ENCODE data around the gene TTC21B.

The TTC21B gene

DNA sequence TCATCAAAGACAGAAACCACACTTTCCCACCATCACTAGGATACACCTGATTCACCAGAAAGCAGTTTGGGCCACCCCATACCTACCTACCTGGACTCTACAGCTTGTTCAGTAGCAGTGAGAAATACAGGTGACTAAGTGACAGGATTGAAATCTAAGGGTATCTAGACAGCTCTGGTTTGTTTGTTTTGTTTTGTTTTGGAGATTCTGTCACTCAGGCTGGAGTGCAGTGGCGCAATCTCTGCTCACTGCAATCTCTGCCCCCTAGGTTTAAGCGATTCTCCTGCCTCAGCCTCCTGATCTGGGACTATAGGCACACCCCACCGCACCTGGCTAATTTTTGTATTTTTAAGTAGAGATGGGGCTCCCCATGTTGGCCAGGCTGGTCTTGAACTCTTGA lies 3.1 kb downstream of the TTC21B start:
- Mint-ChIP-seq H3K27ac (no peak overlapping the region), H3K4me1 (peaks cover 4% of the 10 kb centered on the region), H3K4me3 (no peak overlapping the region), H3K27me3 (no peaks in the 10 kb centered on the region), H3K9me3 (no peaks in the 10 kb centered on the region)
- DNase-seq (no peak), ATAC-seq (no peak)

DNA sequence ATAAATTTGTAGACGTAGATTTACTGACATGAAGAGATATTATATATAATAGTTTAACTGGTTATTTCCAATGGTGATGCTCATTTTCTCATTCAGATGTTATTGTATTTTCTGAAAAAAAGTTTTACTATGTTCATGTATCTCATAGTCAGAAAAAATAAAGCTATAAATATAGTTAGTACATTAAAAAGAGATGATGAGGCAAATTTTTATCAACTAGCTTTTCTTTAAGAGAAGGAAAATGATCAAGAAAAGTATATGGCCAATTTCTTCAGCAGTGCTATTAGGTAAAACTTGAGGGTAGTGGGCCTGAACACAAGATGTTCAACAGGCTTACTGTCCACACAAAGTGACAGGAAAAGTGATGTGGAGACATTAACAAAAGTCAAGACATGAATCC lies 11.7 kb downstream of the TTC21B start:
- no peak overlapping the region for H3K4me3 Mint-ChIP-seq
- DNase-seq (no peak), ATAC-seq (no peak)
- H3K27me3 Mint-ChIP-seq = no peaks in the 10 kb centered on the region
- H3K4me1 Mint-ChIP-seq = no peaks in the 10 kb centered on the region
- no peaks in the 10 kb centered on the region for H3K9me3 Mint-ChIP-seq
- no peak overlapping the region for H3K27ac Mint-ChIP-seq

DNA sequence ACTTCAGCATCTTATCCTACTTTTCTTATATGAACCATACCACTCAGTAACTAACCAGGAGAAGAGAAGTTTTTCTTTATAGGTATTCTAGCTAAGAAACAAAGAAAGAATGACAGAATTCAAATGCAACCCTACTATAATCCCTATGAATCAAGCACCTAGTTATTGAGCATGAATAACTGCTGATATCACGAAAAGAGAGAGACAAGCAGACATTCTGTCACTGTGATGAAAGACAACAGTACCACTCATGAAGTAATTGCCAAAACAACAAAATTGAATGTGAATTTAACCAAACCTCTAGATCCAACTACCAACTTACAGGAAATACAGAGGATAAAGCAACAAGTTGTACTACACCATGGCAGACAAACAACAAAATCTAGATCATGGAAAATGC lies 15.3 kb downstream of the TTC21B start:
- no peak overlapping the region for H3K27ac Mint-ChIP-seq

DNA sequence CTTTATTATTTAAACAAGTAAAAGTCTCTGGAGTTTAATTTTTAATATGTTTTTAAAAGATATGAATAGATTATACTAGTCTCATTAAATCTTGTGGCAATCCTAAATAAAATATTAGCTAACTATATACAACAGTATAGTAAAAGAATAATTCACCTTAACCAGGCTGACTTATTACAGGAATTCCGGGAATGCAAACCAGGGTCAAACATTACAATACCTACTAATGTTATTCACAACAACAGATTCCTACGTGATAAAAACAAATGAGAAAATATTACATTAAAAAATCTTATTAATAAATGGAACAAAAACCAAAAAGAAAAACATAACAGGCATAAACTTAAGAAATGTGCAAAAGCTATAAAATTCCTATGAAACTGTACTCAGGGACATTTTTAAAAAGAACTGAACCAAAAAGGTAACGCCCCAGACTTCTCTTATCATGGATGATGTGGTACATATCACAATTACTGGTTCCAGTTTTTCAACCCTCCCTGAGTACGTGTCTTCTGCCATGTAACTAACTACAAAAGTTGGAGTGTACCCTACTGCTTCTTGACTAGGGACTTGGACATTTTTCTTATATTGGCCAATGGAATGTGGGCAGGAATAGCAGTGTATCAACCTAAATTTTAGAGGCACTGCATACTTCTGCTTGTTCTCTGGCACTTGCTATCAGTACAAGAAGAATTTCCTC lies 20.2 kb downstream of the TTC21B start:
- no peak overlapping the region for H3K4me3 Mint-ChIP-seq
- H3K9me3 Mint-ChIP-seq = no peaks in the 10 kb centered on the region
- H3K27me3 Mint-ChIP-seq = no peaks in the 10 kb centered on the region
- DNase-seq (no peak), ATAC-seq (no peak)
- H3K27ac Mint-ChIP-seq = no peak overlapping the region
- H3K4me1 Mint-ChIP-seq = no peaks in the 10 kb centered on the region

More for the DNA sequence above, 15.3 kb downstream of the TTC21B start:
- no peak for DNase-seq
- Mint-ChIP-seq H3K4me3 (no peak overlapping the region), H3K9me3 (no peaks in the 10 kb centered on the region), H3K27me3 (no peaks in the 10 kb centered on the region), H3K4me1 (no peaks in the 10 kb centered on the region)
- no peak for ATAC-seq

DNA sequence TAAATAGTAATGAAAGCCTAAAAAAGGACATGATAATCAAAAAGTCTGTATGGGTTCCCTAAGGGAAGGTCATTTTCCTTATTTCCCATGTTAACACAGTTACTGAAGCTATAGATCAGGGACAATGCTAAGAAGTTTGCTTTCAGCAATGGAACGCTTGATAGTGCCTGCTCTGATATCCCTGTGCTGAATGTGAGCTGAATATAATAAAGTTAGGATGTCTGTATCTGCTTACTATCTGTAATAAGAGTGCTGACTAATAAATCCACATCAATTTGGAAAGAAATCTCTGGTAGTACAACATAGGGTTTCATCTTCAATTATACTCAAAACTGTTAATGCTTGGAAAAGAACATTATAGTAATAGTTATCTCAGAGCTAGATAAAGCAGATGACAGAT lies 25.8 kb downstream of the TTC21B start:
- Mint-ChIP-seq H3K4me3 (no peak overlapping the region), H3K4me1 (no peaks in the 10 kb centered on the region), H3K27ac (no peak overlapping the region), H3K9me3 (no peaks in the 10 kb centered on the region), H3K27me3 (no peaks in the 10 kb centered on the region)
- ATAC-seq (no peak), DNase-seq (no peak)

DNA sequence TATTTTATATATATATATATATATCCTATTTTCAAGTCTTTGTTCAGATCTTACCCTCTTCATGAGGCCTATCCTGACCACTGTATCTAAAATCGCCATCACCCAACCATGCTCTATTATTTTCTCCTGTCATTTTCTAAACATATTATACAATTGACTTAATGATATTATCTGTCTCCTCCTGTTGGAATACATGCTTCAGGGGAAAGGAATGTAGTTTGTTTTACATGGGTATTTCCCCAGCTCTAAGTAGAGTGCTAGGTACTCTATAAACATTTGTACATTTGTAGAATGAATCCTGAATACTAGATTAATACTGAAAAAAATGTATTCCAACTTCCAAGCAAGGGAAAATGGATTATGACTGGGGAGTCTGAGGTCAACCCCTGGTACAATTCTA lies 26.2 kb downstream of the TTC21B start:
- Mint-ChIP-seq H3K27ac (peak overlapping the region in 1 of 2 donors; percentile 77), H3K4me1 (no peaks in the 10 kb centered on the region), H3K27me3 (no peaks in the 10 kb centered on the region), H3K9me3 (no peaks in the 10 kb centered on the region), H3K4me3 (no peak overlapping the region)
- DNase-seq = no peak
- no peak for ATAC-seq

DNA sequence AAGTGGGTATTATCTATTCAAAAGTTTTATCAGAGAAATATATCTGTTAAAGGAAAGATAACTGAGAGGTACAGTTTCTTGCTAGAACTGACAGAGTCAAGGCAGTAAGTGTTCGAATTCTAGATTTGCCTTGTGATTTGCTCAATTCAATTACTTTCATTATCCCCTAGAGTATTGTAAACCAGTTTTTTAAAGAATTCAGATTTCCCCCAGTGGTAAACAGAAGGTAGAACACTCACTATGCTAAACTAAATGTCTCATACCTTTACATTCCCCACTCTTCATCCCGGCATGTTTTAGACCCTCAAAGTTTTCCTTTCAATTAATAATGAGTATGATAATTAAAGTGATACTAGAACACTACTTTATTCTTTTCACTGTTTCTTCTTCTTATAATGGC lies 28.6 kb downstream of the TTC21B start:
- no peak for DNase-seq
- ATAC-seq = no peak
- Mint-ChIP-seq H3K4me3 (no peak overlapping the region), H3K4me1 (no peaks in the 10 kb centered on the region), H3K27me3 (no peaks in the 10 kb centered on the region), H3K9me3 (no peaks in the 10 kb centered on the region), H3K27ac (no peak overlapping the region)

DNA sequence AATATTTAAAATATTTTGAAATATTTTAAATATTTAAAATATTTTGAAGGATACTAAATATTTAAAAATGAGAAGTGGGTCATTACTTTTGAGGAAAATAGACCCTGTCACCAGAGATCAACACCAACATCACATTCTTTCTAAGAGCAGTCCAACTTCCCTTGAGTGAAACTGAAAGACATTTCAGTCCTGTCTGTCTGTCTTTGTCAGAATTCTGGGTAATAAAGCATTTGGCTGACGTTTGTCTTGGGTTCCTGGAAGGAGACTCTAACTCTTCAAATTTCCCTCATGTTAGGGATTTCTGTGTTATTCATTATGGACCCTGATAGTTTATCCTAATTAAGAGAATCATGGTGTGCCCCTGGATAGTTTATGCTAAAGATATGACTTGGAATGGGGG lies 32.8 kb downstream of the TTC21B start:
- H3K27me3 Mint-ChIP-seq = no peaks in the 10 kb centered on the region
- ATAC-seq = no peak
- no peak overlapping the region for H3K27ac Mint-ChIP-seq

DNA sequence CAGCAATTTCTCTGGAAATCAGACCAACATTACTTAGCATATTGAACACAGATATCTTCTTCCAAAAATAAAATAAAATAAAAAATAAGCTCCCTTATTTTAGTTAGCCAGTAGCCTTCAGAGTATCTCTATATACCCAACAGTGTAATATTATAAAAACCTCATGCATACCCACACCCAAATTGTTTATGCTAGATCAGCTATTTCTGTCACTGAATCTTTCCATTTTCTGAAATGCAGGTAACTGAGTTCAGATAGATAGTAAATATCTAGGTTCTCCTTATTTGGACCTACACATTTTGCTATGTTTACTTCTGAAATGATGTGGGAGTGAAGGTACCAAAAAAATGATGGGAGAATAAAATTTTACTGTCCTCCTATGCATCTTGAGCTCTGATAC lies 39.9 kb downstream of the TTC21B start:
- Mint-ChIP-seq H3K9me3 (no peaks in the 10 kb centered on the region), H3K27ac (no peak overlapping the region), H3K27me3 (no peaks in the 10 kb centered on the region), H3K4me3 (no peak overlapping the region), H3K4me1 (no peaks in the 10 kb centered on the region)
- DNase-seq (no peak), ATAC-seq (no peak)

More for the DNA sequence above, 32.8 kb downstream of the TTC21B start:
- Mint-ChIP-seq H3K4me3 (no peak overlapping the region), H3K9me3 (no peaks in the 10 kb centered on the region), H3K4me1 (no peaks in the 10 kb centered on the region)
- DNase-seq = no peak

DNA sequence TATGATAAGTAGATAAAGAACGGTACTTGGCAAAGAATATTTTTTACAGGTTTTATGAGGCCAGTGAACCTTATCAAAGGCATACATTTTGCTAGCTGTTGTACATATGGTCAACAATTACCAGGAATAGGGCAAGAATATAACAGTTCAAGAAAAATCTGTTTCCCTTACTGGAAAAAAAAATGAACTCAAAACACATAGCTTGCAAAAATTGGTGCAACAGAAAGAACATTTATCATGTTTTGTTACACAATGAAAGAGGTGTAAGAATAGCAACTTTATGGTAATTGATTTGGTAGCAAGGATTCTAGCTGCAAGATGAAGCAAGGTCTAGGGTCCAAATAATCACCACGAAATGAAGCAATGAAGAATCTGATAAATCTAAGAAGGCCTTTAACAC lies 41.6 kb downstream of the TTC21B start:
- Mint-ChIP-seq H3K27ac (no peak overlapping the region), H3K4me1 (no peaks in the 10 kb centered on the region), H3K27me3 (no peaks in the 10 kb centered on the region), H3K9me3 (no peaks in the 10 kb centered on the region), H3K4me3 (no peak overlapping the region)
- no peak for DNase-seq
- no peak for ATAC-seq

DNA sequence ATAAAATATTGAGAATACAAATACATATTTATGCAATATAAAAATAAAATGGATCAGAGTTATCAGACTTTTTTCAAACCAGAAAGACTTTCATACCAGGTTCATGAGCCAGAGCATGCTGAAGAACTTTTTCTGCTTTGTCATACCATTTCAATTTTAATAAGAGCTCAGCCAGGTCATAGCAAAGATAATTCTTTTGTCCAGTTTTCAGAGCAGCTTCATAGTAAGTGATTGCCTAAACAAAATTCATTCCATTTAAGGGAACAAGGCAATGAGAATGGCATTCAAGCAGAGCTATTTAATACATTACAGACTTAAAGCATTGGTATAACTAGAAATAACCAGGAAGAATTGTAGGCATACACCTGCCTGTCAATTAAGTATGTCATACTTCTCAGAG lies 42.3 kb downstream of the TTC21B start:
- no peak for DNase-seq
- Mint-ChIP-seq H3K9me3 (no peaks in the 10 kb centered on the region), H3K4me1 (no peaks in the 10 kb centered on the region), H3K4me3 (no peak overlapping the region), H3K27ac (no peak overlapping the region), H3K27me3 (no peaks in the 10 kb centered on the region)
- no peak for ATAC-seq

DNA sequence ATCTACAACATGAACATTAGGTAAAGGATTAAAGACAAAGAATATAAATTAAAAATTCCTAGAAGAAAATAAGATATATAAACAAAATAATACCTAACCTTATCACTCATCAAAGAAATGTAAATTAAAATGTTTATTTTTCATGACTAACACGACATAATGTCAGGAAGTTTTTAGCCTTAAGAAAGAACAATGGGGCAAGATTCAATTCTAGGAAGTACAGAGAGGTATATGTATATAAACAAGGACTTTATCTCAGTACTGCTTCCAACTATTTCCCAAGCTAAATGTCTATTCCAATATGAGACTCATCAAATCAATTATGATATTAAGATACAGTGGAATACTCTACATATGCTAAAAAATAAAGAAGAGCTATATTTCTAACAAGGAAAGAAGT lies 44.1 kb downstream of the TTC21B start:
- no peaks in the 10 kb centered on the region for H3K4me1 Mint-ChIP-seq
- DNase-seq = no peak
- H3K4me3 Mint-ChIP-seq = no peak overlapping the region
- ATAC-seq = no peak
- no peaks in the 10 kb centered on the region for H3K27me3 Mint-ChIP-seq
- H3K9me3 Mint-ChIP-seq = no peaks in the 10 kb centered on the region
- H3K27ac Mint-ChIP-seq = no peak overlapping the region

DNA sequence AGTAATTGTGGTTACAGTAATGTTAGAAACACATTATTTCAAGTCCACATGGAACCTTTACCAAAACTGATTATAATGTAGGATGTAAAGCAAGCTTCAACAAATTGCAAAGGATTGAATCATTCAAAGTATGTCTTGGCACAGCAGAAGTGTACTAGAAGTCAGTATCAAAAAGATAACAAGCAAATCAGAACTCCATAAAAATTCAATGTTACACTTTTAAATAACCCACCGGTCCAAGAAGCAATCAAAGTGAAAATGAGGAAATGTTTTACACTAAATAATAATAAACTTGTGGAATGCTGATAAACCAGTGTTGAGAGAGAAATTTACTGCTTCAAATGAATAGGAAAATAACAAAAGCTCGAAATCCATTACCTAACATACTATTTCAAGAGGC lies 47.7 kb downstream of the TTC21B start:
- peaks cover 10% of the 10 kb centered on the region for H3K4me1 Mint-ChIP-seq
- H3K4me3 Mint-ChIP-seq = no peak overlapping the region
- no peaks in the 10 kb centered on the region for H3K27me3 Mint-ChIP-seq
- H3K9me3 Mint-ChIP-seq = no peaks in the 10 kb centered on the region
- DNase-seq (no peak), ATAC-seq (no peak)
- no peak overlapping the region for H3K27ac Mint-ChIP-seq

DNA sequence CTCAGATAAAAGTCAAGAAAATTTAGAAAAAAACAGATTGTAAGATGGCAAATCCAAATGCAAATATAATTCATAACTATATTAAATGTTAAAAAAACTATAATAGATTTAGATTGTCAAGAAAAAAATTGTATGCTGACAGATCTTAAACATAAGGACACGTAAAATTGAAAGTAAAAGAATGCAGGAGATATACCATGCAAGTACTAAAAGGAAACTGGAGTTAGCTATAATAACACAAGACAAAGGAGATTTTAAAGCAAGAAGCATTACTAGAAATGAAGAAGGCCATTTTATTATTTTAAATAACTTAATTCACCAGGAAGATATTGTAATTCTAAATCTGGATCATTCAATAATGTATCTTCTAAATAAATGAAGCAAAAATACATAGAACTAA lies 48.3 kb downstream of the TTC21B start:
- Mint-ChIP-seq H3K27me3 (no peaks in the 10 kb centered on the region), H3K4me3 (no peak overlapping the region), H3K27ac (no peak overlapping the region), H3K4me1 (peaks cover 10% of the 10 kb centered on the region), H3K9me3 (no peaks in the 10 kb centered on the region)
- ATAC-seq = no peak
- no peak for DNase-seq

DNA sequence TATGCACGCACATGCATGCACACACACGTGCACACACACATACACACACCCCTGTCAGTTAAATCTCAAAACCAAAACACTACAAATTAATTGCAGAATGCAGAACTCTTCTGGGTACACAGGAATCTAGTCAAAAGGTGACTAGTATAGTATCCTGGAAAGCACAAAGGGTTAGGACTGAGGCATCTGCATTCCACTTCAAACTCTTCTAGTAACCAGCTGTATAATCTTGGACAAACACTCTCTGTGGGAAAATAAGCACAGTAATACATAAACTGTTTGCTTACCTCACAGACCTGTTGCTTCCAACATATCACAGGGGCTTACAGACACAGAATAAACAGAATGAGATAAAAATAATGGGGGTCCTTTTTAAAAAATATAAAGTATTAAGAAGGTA lies 49.1 kb downstream of the TTC21B start:
- ATAC-seq = no peak
- H3K27ac Mint-ChIP-seq = no peak overlapping the region
- peaks cover 10% of the 10 kb centered on the region for H3K4me1 Mint-ChIP-seq
- DNase-seq = no peak
- no peak overlapping the region for H3K4me3 Mint-ChIP-seq
- H3K9me3 Mint-ChIP-seq = no peaks in the 10 kb centered on the region
- no peaks in the 10 kb centered on the region for H3K27me3 Mint-ChIP-seq

DNA sequence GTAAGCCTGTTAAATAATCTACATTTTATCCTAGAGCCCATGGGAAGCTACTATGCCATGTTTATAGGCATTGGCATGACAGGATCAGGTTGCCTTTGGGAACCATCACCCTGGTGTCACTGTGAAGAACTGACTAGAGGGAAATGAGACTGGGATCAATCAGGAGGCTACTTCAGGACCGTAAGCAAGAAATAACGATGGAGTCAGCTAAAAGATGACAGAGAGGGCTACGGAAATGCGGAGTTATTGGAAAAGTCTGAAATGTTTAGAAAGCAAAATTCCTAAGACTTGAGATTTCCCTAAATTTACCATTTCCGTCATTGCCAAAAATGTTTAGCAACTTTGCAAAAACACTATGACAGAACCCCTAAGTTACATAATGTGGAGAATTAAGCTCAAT lies 50.2 kb downstream of the TTC21B start:
- Mint-ChIP-seq H3K27me3 (no peaks in the 10 kb centered on the region), H3K4me1 (peaks cover 10% of the 10 kb centered on the region), H3K9me3 (no peaks in the 10 kb centered on the region), H3K4me3 (no peak overlapping the region), H3K27ac (peak overlapping the region in 1 of 2 donors; percentile 84)
- no peak for ATAC-seq
- DNase-seq = no peak

DNA sequence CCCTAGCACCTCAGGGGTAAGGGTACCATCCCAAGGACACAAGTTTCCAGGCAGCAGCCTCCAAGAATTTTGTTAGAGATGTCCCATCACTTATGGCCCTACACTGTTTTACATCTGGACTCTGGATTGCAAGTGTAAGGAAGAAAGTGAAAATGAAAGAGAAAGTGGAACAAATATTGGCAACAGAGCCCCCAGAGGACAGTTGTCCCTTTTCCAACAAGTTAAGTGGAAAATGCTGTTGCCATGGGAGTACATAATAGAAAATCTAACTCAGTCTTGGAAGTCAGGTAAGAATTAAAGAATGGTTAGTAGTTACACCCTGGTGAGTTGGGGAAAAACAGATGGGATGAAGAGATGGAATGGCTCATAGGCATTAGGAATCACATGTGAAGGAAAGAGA lies 50.6 kb downstream of the TTC21B start:
- H3K27me3 Mint-ChIP-seq = no peaks in the 10 kb centered on the region
- no peaks in the 10 kb centered on the region for H3K9me3 Mint-ChIP-seq
- H3K27ac Mint-ChIP-seq = peak overlapping the region in 1 of 2 donors; percentile 84
- H3K4me1 Mint-ChIP-seq = peaks cover 10% of the 10 kb centered on the region
- ATAC-seq = no peak
- H3K4me3 Mint-ChIP-seq = peak overlapping the region in 1 of 2 donors; percentile 31
- no peak for DNase-seq
